Measurements from ENCODE around the gene RAB20. TPM values are rescaled to one million over a fixed set of nuclear protein-coding genes. Genes with fewer than 3 reads are reported as not detected.

RAB20 gene
- total RNA-seq, 1 donor from 2014 or later, result 8.2 TPM

DNA sequence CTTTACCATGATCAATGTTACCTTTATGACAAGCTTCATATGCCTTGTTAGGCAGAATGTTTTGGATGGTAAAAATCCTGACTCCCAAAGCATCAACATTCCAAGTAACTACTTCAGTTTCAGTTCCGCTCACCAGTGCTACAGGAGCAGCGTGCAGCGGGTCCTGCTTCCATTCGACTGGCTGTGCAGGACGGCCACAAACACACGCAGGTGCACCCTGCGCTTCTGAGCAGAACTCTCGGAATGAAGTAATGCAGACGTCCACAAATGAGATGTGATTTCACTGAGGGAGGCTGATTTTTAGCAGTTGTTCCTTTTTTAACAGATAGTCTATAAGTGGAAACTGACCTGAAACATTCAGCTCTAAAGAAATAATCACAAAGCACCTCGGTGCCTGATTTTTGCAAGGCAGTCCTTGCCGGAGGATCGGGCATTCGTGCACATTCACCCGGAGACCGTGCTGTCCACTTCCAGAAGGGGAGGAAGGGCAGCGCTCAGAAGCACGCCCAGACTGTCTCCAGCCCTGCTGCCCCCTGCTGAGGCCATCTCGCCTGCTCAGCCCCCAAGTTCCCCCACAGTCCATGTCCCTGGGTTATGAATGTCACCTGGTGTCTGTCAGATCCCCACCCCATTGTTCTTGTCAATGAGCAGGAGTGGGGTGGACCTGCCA, 85.8 kb downstream of the RAB20 start:
- no peak for DNase-seq (ENCODE audit: low read depth)
- TF ChIP-seq, protein P1, sequence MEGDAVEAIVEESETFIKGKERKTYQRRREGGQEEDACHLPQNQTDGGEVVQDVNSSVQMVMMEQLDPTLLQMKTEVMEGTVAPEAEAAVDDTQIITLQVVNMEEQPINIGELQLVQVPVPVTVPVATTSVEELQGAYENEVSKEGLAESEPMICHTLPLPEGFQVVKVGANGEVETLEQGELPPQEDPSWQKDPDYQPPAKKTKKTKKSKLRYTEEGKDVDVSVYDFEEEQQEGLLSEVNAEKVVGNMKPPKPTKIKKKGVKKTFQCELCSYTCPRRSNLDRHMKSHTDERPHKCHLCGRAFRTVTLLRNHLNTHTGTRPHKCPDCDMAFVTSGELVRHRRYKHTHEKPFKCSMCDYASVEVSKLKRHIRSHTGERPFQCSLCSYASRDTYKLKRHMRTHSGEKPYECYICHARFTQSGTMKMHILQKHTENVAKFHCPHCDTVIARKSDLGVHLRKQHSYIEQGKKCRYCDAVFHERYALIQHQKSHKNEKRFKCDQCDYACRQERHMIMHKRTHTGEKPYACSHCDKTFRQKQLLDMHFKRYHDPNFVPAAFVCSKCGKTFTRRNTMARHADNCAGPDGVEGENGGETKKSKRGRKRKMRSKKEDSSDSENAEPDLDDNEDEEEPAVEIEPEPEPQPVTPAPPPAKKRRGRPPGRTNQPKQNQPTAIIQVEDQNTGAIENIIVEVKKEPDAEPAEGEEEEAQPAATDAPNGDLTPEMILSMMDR (IDR thresholded peaks at IDR 0.05; ENCODE audit: insufficient read depth, low read length, severe bottlenecking), result no peak
- FAIRE-seq, result no peak
- Histone ChIP-seq H3K4me3 (ENCODE audit: low read depth, low read length) (no peak overlapping the region), H3K27me3 (ENCODE audit: control insufficient read depth, insufficient read depth, low read length) (no peaks in the 10 kb centered on the region), H3K36me3 (ENCODE audit: control insufficient read depth, insufficient read depth, low read length) (no peaks in the 10 kb centered on the region)

DNA sequence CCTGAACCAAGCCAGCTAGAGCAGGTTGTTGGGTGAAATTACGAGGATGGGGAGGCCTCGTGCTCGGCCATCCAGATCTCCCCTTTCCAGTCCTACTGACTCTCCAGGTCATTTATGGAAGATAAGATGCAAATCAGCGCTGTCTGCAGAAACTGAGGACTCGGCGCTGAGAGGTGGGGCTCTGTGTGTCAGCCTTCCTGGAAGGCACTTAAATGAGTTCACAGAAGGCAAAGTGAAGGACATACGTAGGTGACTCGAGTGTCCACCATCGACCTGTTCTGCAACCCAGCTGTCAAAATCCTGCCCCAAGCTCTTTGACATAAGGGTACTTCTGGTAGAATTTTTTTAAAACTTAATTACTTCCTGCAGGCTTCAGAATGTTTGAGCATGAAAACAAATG, 86.4 kb downstream of the RAB20 start:
- TF ChIP-seq, protein P1 (IDR thresholded peaks at IDR 0.05; ENCODE audit: insufficient read depth, low read length, severe bottlenecking), result no peak
- Histone ChIP-seq H3K36me3 (ENCODE audit: control insufficient read depth, insufficient read depth, low read length) (no peaks in the 10 kb centered on the region), H3K4me3 (ENCODE audit: low read depth, low read length) (no peak overlapping the region), H3K27me3 (ENCODE audit: control insufficient read depth, insufficient read depth, low read length) (no peaks in the 10 kb centered on the region)
- FAIRE-seq (no peak), DNase-seq (ENCODE audit: low read depth) (no peak)

DNA sequence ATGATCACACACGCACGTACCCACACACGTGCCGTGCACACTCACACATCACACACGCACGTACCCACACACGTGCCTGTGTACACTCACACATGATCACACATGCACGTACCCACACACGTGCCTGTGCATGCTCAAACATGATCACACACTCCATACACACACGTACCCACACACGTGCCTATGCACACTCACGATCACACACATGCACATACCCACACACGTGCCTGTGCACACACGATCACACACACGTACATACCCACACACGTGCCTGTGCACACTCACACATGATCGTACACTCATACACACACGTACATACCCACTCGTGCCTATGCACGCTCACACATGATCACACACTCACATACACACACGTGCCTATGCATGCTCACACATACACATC, 86.8 kb downstream of the RAB20 start:
- H3K36me3 ChIP-seq (ENCODE audit: control insufficient read depth, insufficient read depth, low read length), result no peaks in the 10 kb centered on the region
- TF ChIP-seq, protein P1 (IDR thresholded peaks at IDR 0.05; ENCODE audit: insufficient read depth, low read length, severe bottlenecking), result no peak
- no peak overlapping the region for H3K4me3 ChIP-seq (ENCODE audit: low read depth, low read length)
- H3K27me3 ChIP-seq (ENCODE audit: control insufficient read depth, insufficient read depth, low read length), result no peaks in the 10 kb centered on the region
- FAIRE-seq, result peak; percentile 99
- DNase-seq (ENCODE audit: low read depth), result no peak

Other genes starting within 250 kb of the RAB20 start
- 21.1 and 24.8 TPM in 2 replicates for gene NAXD, start 53.8 kb upstream of the RAB20 start, total RNA-seq
- gene CARS2, start 144.4 kb upstream of the RAB20 start, total RNA-seq, result 108 and 152 TPM in 2 replicates
- gene ING1, start 152.0 kb upstream of the RAB20 start, total RNA-seq, result 13.4 and 19.1 TPM in 2 replicates